Stimulated activated CD4-positive, alpha-beta T cell treated with anti-CD3 and anti-CD28 coated beads, TNF-alpha, amount 100 ng/mL, for 4 hours (primary cell): ENCODE results near the gene SLC7A11.

Source experiments
- DNase-seq, 3 experiments: peaks; one replicate each; pipeline ENCODE4 v3.0.0-alpha.2; 2020; ENCODE audit warnings: low read depth in 3 of 3

SLC7A11 gene

DNA sequence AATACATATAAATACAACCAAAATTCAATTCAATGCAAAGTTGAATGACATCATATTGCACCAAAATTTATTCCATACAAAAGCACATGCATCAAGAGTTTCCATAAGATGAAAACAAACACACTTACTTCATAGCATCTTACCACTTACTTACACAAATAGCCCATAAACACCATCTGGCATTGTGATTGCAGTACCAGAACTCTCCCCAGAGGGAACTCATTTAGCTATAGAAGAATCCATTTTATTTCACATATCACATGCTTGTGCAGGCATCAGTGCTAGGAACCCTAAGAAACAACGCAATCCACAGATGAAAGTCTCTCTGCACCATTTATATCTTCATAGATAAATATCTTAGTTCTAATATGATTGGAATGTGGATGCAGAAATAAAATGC lies 77.9 kb downstream of the SLC7A11 start:
- no peak for DNase-seq

DNA sequence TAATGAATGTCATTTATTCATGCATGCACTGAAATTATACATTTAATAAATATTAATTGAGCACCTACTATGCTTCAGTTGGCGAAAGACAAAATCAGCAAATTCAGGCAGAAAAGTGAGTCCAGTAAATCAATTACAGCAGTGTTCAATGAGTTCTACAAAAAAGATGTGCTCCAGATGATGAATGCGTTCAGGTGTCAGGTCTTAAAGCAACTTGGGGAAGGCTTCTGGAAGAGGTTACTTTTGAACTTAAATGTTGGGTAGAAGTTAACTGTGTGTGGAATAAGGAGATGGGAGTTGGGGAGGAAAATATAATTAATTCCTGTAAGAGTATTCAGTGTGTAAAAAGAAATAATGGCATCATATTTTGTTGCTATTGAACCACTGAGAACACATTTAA lies 79.0 kb downstream of the SLC7A11 start:
- DNase-seq, result no peak

GRCh38 chr4:138162259-138162658 lies 79.9 kb downstream of the SLC7A11 start:
- DNase-seq, result no peak

DNA sequence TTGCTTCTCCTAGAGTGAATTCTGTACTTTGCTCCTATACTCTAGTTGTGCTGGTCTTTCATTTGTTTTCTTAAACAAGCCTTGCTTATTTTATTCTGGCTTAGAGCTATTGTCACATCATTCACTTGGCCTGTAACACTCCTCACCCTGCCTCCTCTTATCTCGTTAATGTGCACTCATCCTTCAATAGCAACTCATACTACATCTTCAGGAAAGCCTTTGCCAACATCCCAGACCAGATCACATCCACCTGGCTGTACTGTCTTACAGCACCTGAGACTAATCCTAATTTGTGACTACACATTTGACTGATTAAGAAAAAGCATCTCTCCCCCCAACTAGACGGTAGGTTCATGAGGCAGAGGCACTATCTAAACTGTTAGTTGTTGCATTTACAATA lies 80.8 kb downstream of the SLC7A11 start:
- DNase-seq, result no peak

DNA sequence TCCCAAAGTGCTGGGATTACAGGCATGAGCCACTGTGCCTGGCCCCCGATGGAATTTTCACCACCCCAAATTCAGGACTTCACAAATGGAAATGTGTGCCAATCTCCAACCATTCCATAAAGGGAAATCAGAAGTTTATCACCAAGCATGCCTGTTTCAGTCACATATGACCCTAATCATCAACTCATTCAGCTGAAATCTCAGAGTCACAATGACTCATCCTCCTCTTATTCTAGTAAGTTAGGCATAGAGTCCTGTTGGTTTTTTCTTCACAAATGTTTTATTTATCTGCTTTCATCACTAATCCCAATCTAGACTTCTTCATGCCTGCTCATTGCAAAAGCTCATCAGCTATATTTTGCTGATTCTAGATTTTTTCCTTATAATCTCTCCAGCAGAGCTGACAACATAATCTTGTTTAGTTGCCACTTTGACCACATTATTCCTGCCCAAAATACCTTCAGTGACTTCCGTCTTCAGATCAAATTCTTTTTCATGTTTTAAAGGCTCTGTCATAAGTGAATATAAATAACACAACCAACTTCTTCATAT lies 83.3 kb downstream of the SLC7A11 start:
- no peak for DNase-seq

DNA sequence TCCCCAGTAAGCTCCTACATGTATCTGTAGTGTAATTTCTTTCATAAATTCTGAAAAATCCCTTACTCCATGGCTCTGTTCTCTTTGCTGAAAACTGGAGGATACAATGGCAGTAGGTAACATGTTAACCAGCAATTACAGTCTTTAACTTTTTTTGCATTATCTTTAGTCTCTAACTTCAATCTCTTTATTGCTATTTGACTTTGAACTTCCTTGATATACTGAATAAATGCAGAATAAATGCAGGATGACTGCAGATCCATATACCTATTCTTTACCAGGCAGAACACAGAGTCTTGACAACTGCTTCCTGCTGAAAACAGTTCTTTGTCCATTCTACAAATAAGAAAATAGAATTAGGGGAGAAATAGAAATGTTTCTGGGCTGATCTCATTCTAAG lies 101.3 kb downstream of the SLC7A11 start:
- DNase-seq, result no peak

GRCh38 chr4:138138774-138139173 lies 103.4 kb downstream of the SLC7A11 start:
- DNase-seq, result no peak

DNA sequence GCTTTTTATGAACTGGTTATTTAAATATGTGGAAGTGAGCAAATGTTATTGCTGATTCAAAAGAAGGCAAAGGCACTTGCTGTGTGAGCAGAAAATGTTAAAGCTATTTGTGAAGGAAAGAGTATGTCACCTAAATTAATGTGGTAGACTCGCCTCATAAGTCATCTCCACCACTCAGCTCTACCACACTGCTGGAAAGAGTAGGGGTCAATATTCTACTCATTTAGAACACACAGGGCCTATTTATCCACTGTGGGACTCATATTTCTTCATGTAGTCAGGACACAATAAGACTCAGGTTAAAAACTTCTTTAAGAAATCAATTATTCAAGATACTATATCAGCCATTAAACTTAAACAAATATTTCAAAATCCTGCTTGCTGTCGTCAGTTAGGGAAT lies 106.5 kb downstream of the SLC7A11 start:
- DNase-seq, result no peak

DNA sequence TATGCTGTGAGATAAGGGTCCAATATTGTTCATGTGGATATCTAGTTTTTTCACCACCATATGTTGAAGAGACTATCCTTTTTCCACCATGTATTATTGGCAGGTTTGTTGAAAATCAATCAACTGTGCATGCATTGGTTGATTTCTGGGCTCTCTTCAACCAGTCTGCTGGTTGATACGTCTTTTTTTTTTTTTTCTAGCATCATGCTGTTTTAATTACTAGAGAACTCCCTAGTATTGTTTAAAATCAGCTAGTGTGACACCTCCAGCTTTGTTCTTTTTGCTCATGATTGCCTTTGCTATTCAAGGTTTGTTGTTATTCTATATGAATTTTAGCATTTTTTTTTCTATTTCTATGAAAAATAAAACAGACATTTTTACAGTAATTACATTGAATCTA lies 123.9 kb downstream of the SLC7A11 start:
- no peak for DNase-seq

DNA sequence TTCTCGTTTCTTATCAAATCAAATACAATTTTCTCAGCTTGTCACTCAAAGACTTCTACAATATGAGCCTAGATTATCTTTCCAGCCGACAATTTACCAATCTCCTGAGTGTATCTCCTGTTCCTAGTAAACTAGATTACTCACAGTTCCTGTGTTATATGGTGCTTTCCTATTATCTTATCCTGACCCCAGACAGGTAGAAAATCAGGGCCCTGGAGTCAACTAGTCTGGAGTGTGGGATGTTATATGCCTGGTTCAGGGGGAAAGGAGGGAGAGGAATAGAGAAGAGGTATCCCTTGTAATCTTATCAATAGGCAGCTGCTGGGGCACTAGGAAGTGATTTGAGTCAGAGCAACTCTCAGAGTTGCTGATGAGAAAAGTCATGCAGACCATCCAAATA lies 127.1 kb downstream of the SLC7A11 start:
- DNase-seq, result no peak

GRCh38 chr4:138114434-138114833 lies 127.7 kb downstream of the SLC7A11 start:
- no peak for DNase-seq
